IMR-90 (cell line): Measurements from ENCODE around the gene ANKRD33B. TPM values are rescaled to one million over a fixed set of nuclear protein-coding genes. Genes with fewer than 3 reads are reported as not detected.

Experiments used
- ATAC-seq: fragments of 200-7000 bp; cut with Tn5 transposase; 2 replicates; pipeline ENCODE4 v1.9.1; 2020; ENCODE audit warnings: low read depth, mild to moderate bottlenecking, moderate library complexity
- BruUV-seq: library from RNA; stranded (reverse); fragments of 400-500 nt; replicated peaks from 2 replicates; lab custom pipeline; 2021; lab: Mats Ljungman, UMichigan
- CTCF ChIA-PET: fragments of 300-600 bp; formaldehyde crosslinking; extraction: SDS; loops from one replicate; lab custom pipeline; 2021; ENCODE audit warnings: antibody characterized with exemption; lab: Yijun Ruan, JAX
- POLR2A ChIA-PET: fragments of 300-600 bp; sonication (Branson Sonifier 250); formaldehyde crosslinking; loops from one replicate; lab custom pipeline; 2022; ENCODE audit warnings: antibody characterized with exemption; ENCODE audit not compliant: unreplicated experiment; lab: Charles Lee
- DNase-seq: peaks from one replicate; pipeline ENCODE4 v3.0.0; 2013
- H2AFZ ChIP-seq: replicated peaks from 2 replicates; pipeline ENCODE3; 2013; ENCODE audit warnings: low read length, mild to moderate bottlenecking; ENCODE audit not compliant: poor library complexity
- H2AK5ac ChIP-seq: 2 replicates; pipeline ENCODE4 v1.6.1; 2013; ENCODE audit warnings: low read depth, low read length, inconsistent platforms
- H2AK9ac ChIP-seq: replicated peaks from 2 replicates; pipeline ENCODE3; 2013; ENCODE audit warnings: mild to moderate bottlenecking, low read depth, low read length, moderate library complexity; ENCODE audit not compliant: poor library complexity
- H2BK120ac ChIP-seq: 2 replicates; pipeline ENCODE4 v1.6.1; 2013; ENCODE audit warnings: low read depth, low read length, inconsistent platforms
- H2BK15ac ChIP-seq: 3 replicates; pipeline ENCODE4 v1.6.1; 2013; ENCODE audit warnings: low read depth, low read length, inconsistent platforms
- H2BK20ac ChIP-seq: 2 replicates; pipeline ENCODE4 v1.6.1; 2013; ENCODE audit warnings: low read depth, mild to moderate bottlenecking, inconsistent platforms, low read length, moderate library complexity
- H2BK5ac ChIP-seq: 2 replicates; pipeline ENCODE4 v1.6.1; 2013; ENCODE audit warnings: mild to moderate bottlenecking, low read depth, low read length, inconsistent platforms; ENCODE audit not compliant: poor library complexity, severe bottlenecking
- H3K14ac ChIP-seq: replicated peaks from 2 replicates; pipeline ENCODE4 v1.6.1; 2013; ENCODE audit warnings: low read depth, low read length, inconsistent platforms
- H3K18ac ChIP-seq: 2 replicates; pipeline ENCODE4 v1.6.1; 2013; ENCODE audit warnings: low read depth, low read length, control low read depth
- H3K23ac ChIP-seq: 2 replicates; pipeline ENCODE4 v1.6.1; 2013; ENCODE audit warnings: low read depth, low read length, inconsistent platforms
- H3K27ac ChIP-seq: 2 replicates; pipeline ENCODE4 v1.5.1; 2013; ENCODE audit warnings: mild to moderate bottlenecking, control low read depth, low read length; ENCODE audit not compliant: insufficient read depth
- H3K27me3 ChIP-seq: 2 replicates; pipeline ENCODE4 v1.6.1; 2013; ENCODE audit warnings: low read length; ENCODE audit not compliant: control insufficient read depth, insufficient read depth
- H3K36me3 ChIP-seq: 2 replicates; pipeline ENCODE4 v1.6.1; 2013; ENCODE audit warnings: low read length, mixed read lengths; ENCODE audit not compliant: control insufficient read depth, insufficient read depth
- H3K4ac ChIP-seq: 2 replicates; pipeline ENCODE4 v1.6.1; 2013; ENCODE audit warnings: low read depth, low read length, inconsistent platforms
- H3K4me1 ChIP-seq: 2 replicates; pipeline ENCODE4 v1.6.1; 2013; ENCODE audit warnings: low read length, mixed read lengths; ENCODE audit not compliant: control insufficient read depth, insufficient read depth
- H3K4me2 ChIP-seq: 2 replicates; pipeline ENCODE4 v1.6.1; 2013; ENCODE audit warnings: low read depth, mild to moderate bottlenecking, control low read depth, low read length, moderate library complexity
- H3K4me3 ChIP-seq: 2 replicates; pipeline ENCODE4 v1.5.1; 2013; ENCODE audit warnings: low read depth, mild to moderate bottlenecking, control low read depth, low read length, moderate library complexity; ENCODE audit not compliant: insufficient read depth
- H3K56ac ChIP-seq: 2 replicates; pipeline ENCODE4 v1.6.1; 2013; ENCODE audit warnings: low read length, inconsistent platforms; ENCODE audit not compliant: insufficient read depth; ENCODE audit errors: extremely low read depth
- H3K79me1 ChIP-seq, 2 experiments: 2 replicates each; pipeline ENCODE4 v1.6.1; 2013; ENCODE audit warnings: low read length in 2 of 2, inconsistent platforms in 1 of 2, low read depth in 1 of 2
- H3K9ac ChIP-seq: 2 replicates; pipeline ENCODE4 v1.6.1; 2013; ENCODE audit warnings: low read depth, low read length, control low read depth
- H3K9me1 ChIP-seq: 2 replicates; pipeline ENCODE4 v1.6.1; 2013; ENCODE audit warnings: low read length, inconsistent platforms; ENCODE audit not compliant: insufficient read depth
- H3K9me3 ChIP-seq: 2 replicates; pipeline ENCODE4 v1.6.1; 2013; ENCODE audit warnings: low read length; ENCODE audit not compliant: control insufficient read depth, insufficient read depth
- H4K20me1 ChIP-seq: 2 replicates; pipeline ENCODE4 v1.6.1; 2013; ENCODE audit warnings: low read length, inconsistent platforms; ENCODE audit not compliant: insufficient read depth
- H4K5ac ChIP-seq: 2 replicates; pipeline ENCODE4 v1.6.1; 2013; ENCODE audit warnings: mild to moderate bottlenecking, low read depth, low read length, control low read depth
- H4K8ac ChIP-seq, 2 experiments: 2 replicates each; pipeline ENCODE4 v1.6.1; 2013; ENCODE audit warnings: low read depth in 2 of 2, low read length in 2 of 2, control low read depth in 1 of 2, inconsistent platforms in 1 of 2
- H4K91ac ChIP-seq: 2 replicates; pipeline ENCODE4 v1.6.1; 2013; ENCODE audit warnings: low read depth, low read length, inconsistent platforms; ENCODE audit not compliant: insufficient read depth
- BHLHE40 ChIP-seq: fragments of 150-350 bp; IDR thresholded peaks from 2 replicates; pipeline ENCODE4 v1.6.1; 2016; ENCODE audit warnings: mild to moderate bottlenecking, low read depth, low read length
- CEBPB ChIP-seq: IDR thresholded peaks from 2 replicates; pipeline ENCODE4 v1.6.1; 2012; ENCODE audit warnings: low read depth, low read length, improper control_type of control experiment
- CHD1 ChIP-seq: IDR thresholded peaks from 2 replicates; pipeline ENCODE4 v1.6.1; 2012; ENCODE audit warnings: low read depth, low read length, improper control_type of control experiment
- CTCF ChIP-seq: conservative IDR thresholded peaks from 2 replicates; pipeline ENCODE4 v1.5.1; 2012; ENCODE audit warnings: mild to moderate bottlenecking, low read depth, low read length, improper control_type of control experiment
- FOS ChIP-seq: fragments of 150-350 bp; IDR thresholded peaks from 2 replicates; pipeline ENCODE4 v1.6.1; 2016; ENCODE audit warnings: low read depth, low read length
- MAFK ChIP-seq: IDR thresholded peaks from 2 replicates; pipeline ENCODE4 v1.6.1; 2012; ENCODE audit warnings: low read depth, low read length, improper control_type of control experiment
- MAZ ChIP-seq: IDR thresholded peaks from 2 replicates; pipeline ENCODE4 v1.6.1; 2012; ENCODE audit warnings: low read depth, mild to moderate bottlenecking, low read length, improper control_type of control experiment, moderate library complexity, borderline replicate concordance
- MXI1 ChIP-seq: IDR thresholded peaks from 2 replicates; pipeline ENCODE4 v1.6.1; 2012; ENCODE audit warnings: low read depth, mild to moderate bottlenecking, low read length, moderate library complexity, borderline replicate concordance
- NFE2L2 ChIP-seq: fragments of 150-350 bp; IDR thresholded peaks from 2 replicates; pipeline ENCODE4 v1.6.1; 2016; ENCODE audit warnings: low read depth, mild to moderate bottlenecking, low read length
- POLR2A ChIP-seq: IDR thresholded peaks from 2 replicates; pipeline ENCODE4 v1.6.1; 2012; ENCODE audit warnings: mild to moderate bottlenecking, low read depth, low read length
- RAD21 ChIP-seq: IDR thresholded peaks from 2 replicates; pipeline ENCODE4 v1.6.1; 2012; ENCODE audit warnings: low read length, improper control_type of control experiment
- RCOR1 ChIP-seq: IDR thresholded peaks from 2 replicates; pipeline ENCODE4 v1.6.1; 2012; ENCODE audit warnings: mild to moderate bottlenecking, low read length, improper control_type of control experiment; ENCODE audit not compliant: insufficient replicate concordance
- RFX5 ChIP-seq: IDR thresholded peaks from 2 replicates; pipeline ENCODE4 v1.8.0; 2012; ENCODE audit warnings: low read depth, mild to moderate bottlenecking, low read length, moderate library complexity
- SMC3 ChIP-seq: fragments of 150-350 bp; IDR thresholded peaks from 2 replicates; pipeline ENCODE4 v1.6.1; 2016; ENCODE audit warnings: low read depth, mild to moderate bottlenecking, antibody characterized with exemption, low read length, moderate library complexity
- WGBS, 2 experiments: methylation state at CpG; one replicate each; pipeline versions ENCODE4 v1.1.5 to v1.1.7; 2013; ENCODE audit warnings: missing lambda C conversion rate in 2 of 2; ENCODE audit not compliant: insufficient read length in 1 of 2; ENCODE audit errors: extremely low coverage in 2 of 2; 5-methylcytosine and 5-hydroxymethylcytosine counted together
- dilution Hi-C: fragments of 300-500 bp; cut with HindIII; formaldehyde crosslinking; loops from one replicate; pipeline ENCODE4 v1.14.3; 2018; ENCODE audit warnings: low sequenced_read_pairs; ENCODE audit not compliant: unreplicated experiment
- in situ Hi-C: fragments of 300-500 bp; cut with MboI; formaldehyde crosslinking; loops from 3 replicates; pipeline ENCODE4 v1.14.3; 2019; ENCODE audit warnings: low sequenced_read_pairs, inconsistent platforms, mixed read lengths
- intact Hi-C: fragments of 100-400 bp; cut with micrococcal nuclease; formaldehyde crosslinking; loops from 2 replicates; pipeline ENCODE4 v1.10.0; 2022
- polyA plus RNA-seq, 3 experiments: library from polyadenylated mRNA; depleted of rRNA; stranded (reverse); fragments of >200 nt; gene quantifications; 2 replicates each; pipeline ENCODE4 v1.2.3, GENCODE V29; 2012; ENCODE audit warnings: low replicate concordance in 1 of 3
- total RNA-seq: library from RNA; depleted of rRNA; stranded (reverse); fragments of >200 nt; gene quantifications from 2 replicates; pipeline ENCODE4 v1.2.3, GENCODE V29; 2012
- TF ChIP-seq, protein P1 (sequence below): fragments of 150-350 bp; IDR thresholded peaks from 2 replicates; pipeline ENCODE4 v1.6.1; 2017; ENCODE audit warnings: mild to moderate bottlenecking, antibody characterized with exemption, low read length, low read depth
- TF ChIP-seq, protein P2 (sequence below): fragments of 150-350 bp; IDR thresholded peaks from 2 replicates; pipeline ENCODE4 v1.6.1; 2016; ENCODE audit warnings: low read depth, mild to moderate bottlenecking, low read length, moderate library complexity, borderline replicate concordance

The ANKRD33B gene
- total and polyA plus RNA-seq, 2 of the 4 experiments (the other 2 are of a cell fraction) = 2.5 to 3.3 TPM

DNA sequence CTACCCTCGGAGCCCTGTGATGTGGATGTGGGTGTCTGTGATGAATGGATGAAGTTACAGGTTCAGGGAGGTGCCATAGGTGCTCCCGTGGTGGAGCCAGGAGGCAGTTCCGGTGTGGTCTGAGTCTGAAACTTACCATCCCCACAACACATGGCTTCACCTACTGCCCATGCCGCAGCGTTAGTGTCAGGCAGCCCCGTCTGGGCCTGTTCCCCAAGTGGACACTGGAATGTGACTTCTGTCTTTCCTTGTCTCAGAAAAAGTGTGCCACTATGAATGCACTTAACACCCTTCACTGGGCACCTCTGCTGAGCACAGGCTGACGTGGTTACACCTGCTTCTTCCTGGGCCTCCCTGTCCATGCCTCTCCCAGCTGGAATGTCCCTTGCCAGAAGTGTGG is 8.6 kb downstream of the ANKRD33B start:
- Histone ChIP-seq H3K56ac (no peak overlapping the region), H3K4me2 (no peak overlapping the region), H3K9ac (no peak overlapping the region), H4K20me1 (peaks cover 60% of the 10 kb centered on the region; the same call in 1 of the 2 replicates), H4K5ac (no peak overlapping the region), H4K91ac (no peak overlapping the region), H2BK5ac (no peak overlapping the region), H2AFZ (no peak overlapping the region), H2BK20ac (no peak overlapping the region), H3K23ac (no peak overlapping the region), H2BK15ac (peak overlapping the region; percentile 61; the same call in 1 of the 3 replicates), H3K9me3 (no peaks in the 10 kb centered on the region), H4K8ac (no peak overlapping the region), H3K4ac (peak overlapping the region; percentile 9; the same call in 1 of the 2 replicates), H2AK9ac (peak overlapping the region; percentile 9), H2AK5ac (no peak overlapping the region), H2BK120ac (0 out of 2 replicates have a peak overlapping the region, but pooled peaks have one; percentile 23), H3K27ac (no peak overlapping the region), H3K18ac (no peak overlapping the region), H3K14ac (no peak overlapping the region), H3K9me1 (peaks cover 20% of the 10 kb centered on the region), H3K4me1 (peaks cover 9% of the 10 kb centered on the region), H3K4me3 (no peak overlapping the region), H3K36me3 (peaks cover 5% of the 10 kb centered on the region; the same call in 1 of the 2 replicates), H3K27me3 (no peaks in the 10 kb centered on the region), H3K79me1 (peaks cover 19 to 71% of the 10 kb centered on the region in 2 experiments)
- WGBS, 2 experiments = 100% methylated on average over 3 of the region's 7 CpGs; no CpG with 5 or more reads in 1 of the 2 experiments
- POLR2A ChIA-PET = no interaction called here
- ATAC-seq (no peak), DNase-seq (no peak)
- BruUV-seq = no TSS peak
- CTCF ChIA-PET = no interaction called here
- intact Hi-C loops = no loop called here
- dilution Hi-C loops = no loop called here
- TF ChIP-seq RFX5 (no peak), FOS (no peak), SMC3 (no peak), POLR2A (no peak), CTCF (no peak), CHD1 (no peak), NFE2L2 (no peak), MAFK (no peak), MAZ (no peak), MXI1 (no peak), RCOR1 (no peak), RAD21 (no peak), CEBPB (no peak), BHLHE40 (no peak)
- TF ChIP-seq, protein P1, sequence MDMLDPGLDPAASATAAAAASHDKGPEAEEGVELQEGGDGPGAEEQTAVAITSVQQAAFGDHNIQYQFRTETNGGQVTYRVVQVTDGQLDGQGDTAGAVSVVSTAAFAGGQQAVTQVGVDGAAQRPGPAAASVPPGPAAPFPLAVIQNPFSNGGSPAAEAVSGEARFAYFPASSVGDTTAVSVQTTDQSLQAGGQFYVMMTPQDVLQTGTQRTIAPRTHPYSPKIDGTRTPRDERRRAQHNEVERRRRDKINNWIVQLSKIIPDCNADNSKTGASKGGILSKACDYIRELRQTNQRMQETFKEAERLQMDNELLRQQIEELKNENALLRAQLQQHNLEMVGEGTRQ = no peak
- TF ChIP-seq, protein P2, sequence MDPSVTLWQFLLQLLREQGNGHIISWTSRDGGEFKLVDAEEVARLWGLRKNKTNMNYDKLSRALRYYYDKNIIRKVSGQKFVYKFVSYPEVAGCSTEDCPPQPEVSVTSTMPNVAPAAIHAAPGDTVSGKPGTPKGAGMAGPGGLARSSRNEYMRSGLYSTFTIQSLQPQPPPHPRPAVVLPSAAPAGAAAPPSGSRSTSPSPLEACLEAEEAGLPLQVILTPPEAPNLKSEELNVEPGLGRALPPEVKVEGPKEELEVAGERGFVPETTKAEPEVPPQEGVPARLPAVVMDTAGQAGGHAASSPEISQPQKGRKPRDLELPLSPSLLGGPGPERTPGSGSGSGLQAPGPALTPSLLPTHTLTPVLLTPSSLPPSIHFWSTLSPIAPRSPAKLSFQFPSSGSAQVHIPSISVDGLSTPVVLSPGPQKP = no peak
- in situ Hi-C loops = loop anchor here (25.0 kb wide), 1 partner anchor 110 kb away; no protein-coding TSS in a partner anchor
